Measurements from ENCODE around the gene FAM181A. TPM values are rescaled to one million over a fixed set of nuclear protein-coding genes. Genes with fewer than 3 reads are reported as not detected.
A peak's percentile ranks its signal among the peaks of the same experiment; 100 is the strongest.

Gene FAM181A
- total RNA-seq, 1 experiment from 2014 or later = not detected

- no peak overlapping the region for H4K5ac ChIP-seq (ENCODE audit: insufficient read length, low read depth, low read length)
- no peak overlapping the region for H2BK15ac ChIP-seq (ENCODE audit: low read depth, low read length)
- DNase-seq = no peak
- Mint-ChIP-seq H3K4me3 (no peak overlapping the region), H3K9me3 (no peaks in the 10 kb centered on the region), H3K4me1 (peaks cover 14 to 26% of the 10 kb centered on the region in 2 experiments), H3K36me3 (ENCODE audit: insufficient read depth in 1 of 3, low read depth in 3 of 3) (no peaks in the 10 kb centered on the region), H3K27me3 (ENCODE audit: low read depth) (peaks cover 2% of the 10 kb centered on the region; the same call in 1 of the 2 replicates), H3K27ac (peak overlapping the region in 1 of 3 experiments; percentile 2; a peak in 2 of 7 replicates)
- no peak overlapping the region for H2AK5ac ChIP-seq (ENCODE audit: insufficient read length, low read length)
- H2BK12ac ChIP-seq (ENCODE audit: insufficient read length, low read depth, low read length) = no peak overlapping the region
- no peak overlapping the region for H2AFZ ChIP-seq (ENCODE audit: low read length)
- H2BK5ac ChIP-seq (ENCODE audit: insufficient read length, low read length) = no peak overlapping the region
- H3K56ac ChIP-seq (ENCODE audit: insufficient read length, low read depth, low read length) = no peak overlapping the region
- no peak overlapping the region for H3K9ac ChIP-seq (ENCODE audit: extremely low read depth, insufficient read length, low read length)
- no peaks in the 10 kb centered on the region for H3K79me1 ChIP-seq (ENCODE audit: insufficient read depth, low read depth, low read length, poor library complexity, severe bottlenecking)
- H3K18ac ChIP-seq (ENCODE audit: insufficient read length, low read depth, low read length) = no peak overlapping the region
- H3K4me1 ChIP-seq (ENCODE audit: insufficient read depth, low read length) = no peaks in the 10 kb centered on the region; the same call in 1 of the 2 replicates
- no peak overlapping the region for H3K4ac ChIP-seq (ENCODE audit: low read depth, low read length)
- no peaks in the 10 kb centered on the region for H3K79me2 ChIP-seq (ENCODE audit: insufficient read depth, low read length)
- no peak overlapping the region for H2BK20ac ChIP-seq (ENCODE audit: low read depth, low read length, poor library complexity, severe bottlenecking)
- no peak overlapping the region for H3T11ph ChIP-seq (ENCODE audit: low read length)
- no peak overlapping the region for H3K4me2 ChIP-seq (ENCODE audit: insufficient read depth, insufficient read length, low read length)
- H2BK120ac ChIP-seq (ENCODE audit: low read depth, low read length, poor library complexity, severe bottlenecking) = no peak overlapping the region
- H3K23ac ChIP-seq (ENCODE audit: insufficient read length, low read depth, low read length) = no peak overlapping the region
- no peak overlapping the region for H3K14ac ChIP-seq (ENCODE audit: insufficient read depth, low read length)
- no peaks in the 10 kb centered on the region for H3K9me3 ChIP-seq (ENCODE audit: control insufficient read depth, low read depth, low read length)
- no CpG with 5 or more reads among the region's 9 CpGs for WGBS (ENCODE audit: extremely low coverage, insufficient read length, low lambda C conversion rate)
- H3K27me3 ChIP-seq (ENCODE audit: insufficient read depth, low read length) = no peaks in the 10 kb centered on the region
- no peak overlapping the region for H4K91ac ChIP-seq (ENCODE audit: insufficient read length, low read depth, low read length)
- H3K23me2 ChIP-seq (ENCODE audit: insufficient read length, low read depth, low read length, poor library complexity, severe bottlenecking) = no peaks in the 10 kb centered on the region
- no peaks in the 10 kb centered on the region for H4K20me1 ChIP-seq (ENCODE audit: control insufficient read depth, insufficient read depth, insufficient read length)
- H3K27ac ChIP-seq (ENCODE audit: insufficient read length, low read depth, low read length) = no peak overlapping the region
- no peak overlapping the region for H4K8ac ChIP-seq (replicated peaks; ENCODE audit: insufficient read length, low read depth, low read length)
- TF ChIP-seq CTCF (conservative IDR thresholded peaks at IDR 0.05) = no peak
These were observed 48.8 kb downstream of the FAM181A start for GRCh38 chr14:93975791-93976476.

Measured in H9 (cell line).